Activated T-cell treated with anti-CD3 and anti-CD28 coated beads for 24 hours (primary cell): Measurements from ENCODE around the gene PIM1.
A peak's percentile ranks its signal among the peaks of the same experiment; 100 is the strongest.
"Not testable (repeated sequence)": the region's sequence is repeated elsewhere in the genome, so short reads cannot be mapped to it uniquely, and the experiment has no call there.

Source experiments
- DNase-seq: peaks from one replicate; pipeline ENCODE4 v3.0.0-alpha.2; 2020; ENCODE audit warnings: low read depth

The PIM1 gene

GRCh38 chr6:37171201-37171969, 1.4 kb downstream of the PIM1 start:
- DNase-seq, result no peak

GRCh38 chr6:37171970-37172812, 2.2 kb downstream of the PIM1 start:
- peak; percentile 87 for DNase-seq

GRCh38 chr6:37172912-37173492, 3.0 kb downstream of the PIM1 start:
- DNase-seq, result no peak

GRCh38 chr6:37173493-37174195, 3.7 kb downstream of the PIM1 start:
- DNase-seq, result peak; percentile 52

GRCh38 chr6:37174196-37174514, 4.2 kb downstream of the PIM1 start:
- no peak for DNase-seq

GRCh38 chr6:37174515-37175331, 4.8 kb downstream of the PIM1 start:
- DNase-seq, result no peak

GRCh38 chr6:37175332-37176267, 5.6 kb downstream of the PIM1 start:
- DNase-seq, result no peak

- no peak for DNase-seq
These were observed 6.5 kb downstream of the PIM1 start for GRCh38 chr6:37176268-37177076.

- no peak for DNase-seq
These were observed 7.4 kb downstream of the PIM1 start for GRCh38 chr6:37177077-37177934.

GRCh38 chr6:37177935-37178517, 8.1 kb downstream of the PIM1 start:
- no peak for DNase-seq

GRCh38 chr6:37180075-37180474, 10.1 kb downstream of the PIM1 start:
- DNase-seq, result no peak

GRCh38 chr6:37180610-37181009, 10.7 kb downstream of the PIM1 start:
- not testable (repeated sequence) for DNase-seq

GRCh38 chr6:37182736-37183590, 13.0 kb downstream of the PIM1 start:
- DNase-seq, result peak; percentile 37

GRCh38 chr6:37185949-37186720, 16.2 kb downstream of the PIM1 start:
- not testable (repeated sequence) for DNase-seq

- DNase-seq, result no peak
These were observed 17.5 kb downstream of the PIM1 start for GRCh38 chr6:37187321-37188022.
